SK-N-SH (cell line): ENCODE results near the gene CHST11. TPM values are rescaled to one million over a fixed set of nuclear protein-coding genes. Genes with fewer than 3 reads are reported as not detected.

Experiments used
- CTCF ChIA-PET: fragments of 300-600, 350-600 bp; formaldehyde crosslinking; extraction: SDS; loops from one replicate; lab custom pipeline; 2021; lab: Yijun Ruan, JAX
- POLR2A ChIA-PET: fragments of 350-600 bp; sonication (Branson Sonifier 250); formaldehyde crosslinking; extraction: SDS; loops from one replicate; lab custom pipeline; 2020; ENCODE audit warnings: antibody characterized with exemption, inconsistent platforms; lab: Yijun Ruan, JAX
- DNase-seq: peaks from one replicate; pipeline ENCODE4 v3.0.0; 2012
- H2AFZ ChIP-seq: fragments of 200-600 bp; sonication (generic); 2 replicates; pipeline ENCODE4 v1.8.1; 2016; ENCODE audit warnings: antibody characterized with exemption, mild to moderate bottlenecking, low read depth
- H3F3A ChIP-seq: fragments of 200-600 bp; sonication (generic); replicated peaks from 2 replicates; pipeline ENCODE3; 2016; ENCODE audit warnings: antibody characterized with exemption, mild to moderate bottlenecking; ENCODE audit not compliant: insufficient read depth
- H3K27ac ChIP-seq, 2 experiments: fragments of 200-500 bp in 1 of 2; fragments of 200-600 bp in 1 of 2; sonication (Bioruptor generic) in 1 of 2; sonication (generic), shearing (Covaris generic) in 1 of 2; 2 replicates each; pipeline versions ENCODE4 v1.5.1 to v1.6.1; 2014 to 2016; ENCODE audit warnings: low read depth in 2 of 2, inconsistent platforms in 1 of 2, low read length in 1 of 2, mild to moderate bottlenecking in 1 of 2, mixed read lengths in 1 of 2
- H3K27me3 ChIP-seq: fragments of 200-600 bp; sonication (generic), shearing (Covaris generic); 2 replicates; pipeline ENCODE4 v1.6.1; 2016; ENCODE audit warnings: mixed run types; ENCODE audit not compliant: insufficient read depth
- H3K36me3 ChIP-seq, 2 experiments: fragments of 200-500 bp in 1 of 2; fragments of 200-600 bp in 1 of 2; sonication (Bioruptor generic) in 1 of 2; sonication (generic) in 1 of 2; replicated peaks in 1 of 2; 2 replicates each; pipeline versions ENCODE3 to v1.5.1; 2014 to 2016; ENCODE audit warnings: low read length in 1 of 2, mild to moderate bottlenecking in 1 of 2; ENCODE audit not compliant: insufficient read depth in 2 of 2, control insufficient read depth in 1 of 2
- H3K4me1 ChIP-seq, 2 experiments: fragments of 200-500 bp in 1 of 2; fragments of 200-600 bp in 1 of 2; sonication (Bioruptor generic) in 1 of 2; sonication (generic), shearing (Covaris generic) in 1 of 2; 2 replicates each; pipeline versions ENCODE4 v1.5.1 to v1.6.1; 2014 to 2016; ENCODE audit warnings: low read depth in 1 of 2, low read length in 1 of 2, mixed run types in 1 of 2; ENCODE audit not compliant: insufficient read depth in 2 of 2, control insufficient read depth in 1 of 2
- H3K4me2 ChIP-seq: fragments of 200-600 bp; sonication (generic), shearing (Covaris generic); 2 replicates; pipeline ENCODE4 v1.6.1; 2017; ENCODE audit warnings: mixed run types
- H3K4me3 ChIP-seq, 2 experiments: fragments of 200-500 bp in 1 of 2; fragments of 200-600 bp in 1 of 2; sonication (Bioruptor generic) in 1 of 2; sonication (generic), shearing (Covaris generic) in 1 of 2; 2 replicates each; pipeline versions ENCODE4 v1.5.1 to v1.8.1; 2014 to 2016; ENCODE audit warnings: low read depth in 2 of 2, inconsistent platforms in 1 of 2, low read length in 1 of 2, mild to moderate bottlenecking in 1 of 2, mixed read lengths in 1 of 2, moderate library complexity in 1 of 2
- H3K79me2 ChIP-seq: fragments of 200-600 bp; sonication (generic); 2 replicates; pipeline ENCODE4 v1.8.1; 2017; ENCODE audit warnings: mild to moderate bottlenecking; ENCODE audit not compliant: insufficient read depth
- H3K9ac ChIP-seq: fragments of 200-600 bp; sonication (generic); 2 replicates; pipeline ENCODE4 v1.6.1; 2017; ENCODE audit warnings: mixed run types
- H3K9me2 ChIP-seq: fragments of 200-600 bp; sonication (generic); 2 replicates; pipeline ENCODE4 v1.6.1; 2017; ENCODE audit warnings: mixed run types
- H3K9me3 ChIP-seq: fragments of 200-600 bp; sonication (generic); 2 replicates; pipeline ENCODE4 v1.6.1; 2017; ENCODE audit warnings: mixed run types, mild to moderate bottlenecking, moderate library complexity
- H4K20me1 ChIP-seq: fragments of 200-600 bp; sonication (generic); 2 replicates; pipeline ENCODE4 v1.6.1; 2017; ENCODE audit warnings: mild to moderate bottlenecking, mixed run types; ENCODE audit not compliant: insufficient read depth
- CHD2 ChIP-seq: fragments of 150-350 bp; IDR thresholded peaks from 2 replicates; pipeline ENCODE4 v1.6.1; 2018; ENCODE audit warnings: low read length; ENCODE audit not compliant: partially characterized antibody
- EZH2phosphoT487 ChIP-seq: fragments of 200-600 bp; sonication (generic); IDR thresholded peaks from 2 replicates; pipeline ENCODE4 v1.6.1; 2017; ENCODE audit warnings: low read depth, mixed run types, mild to moderate bottlenecking, antibody characterized with exemption, moderate library complexity, borderline replicate concordance
- FOSL2 ChIP-seq: IDR thresholded peaks from 2 replicates; pipeline ENCODE4 v1.4.0; 2012; ENCODE audit warnings: low read depth, mild to moderate bottlenecking, moderate library complexity, borderline replicate concordance
- FOXJ3 ChIP-seq: sonication (generic); formaldehyde crosslinking; IDR thresholded peaks from 2 replicates; pipeline ENCODE4 v1.5.1; 2020; ENCODE audit warnings: mild to moderate bottlenecking, missing genetic modification reagents
- GABPA ChIP-seq: IDR thresholded peaks from 2 replicates; pipeline ENCODE4 v1.4.0; 2012; ENCODE audit warnings: low read depth, mild to moderate bottlenecking
- IRF3 ChIP-seq: fragments of 150-350 bp; IDR thresholded peaks from 2 replicates; pipeline ENCODE4 v1.6.1; 2016; ENCODE audit warnings: mild to moderate bottlenecking, low read depth, low read length
- JUND ChIP-seq: IDR thresholded peaks from 2 replicates; pipeline ENCODE4 v1.4.0; 2012
- MXI1 ChIP-seq: IDR thresholded peaks from 2 replicates; pipeline ENCODE4 v1.6.1; 2012; ENCODE audit warnings: mild to moderate bottlenecking, low read depth, low read length, improper control_type of control experiment
- NFIC ChIP-seq: IDR thresholded peaks from 2 replicates; pipeline ENCODE4 v1.4.0; 2012; ENCODE audit warnings: borderline replicate concordance
- RAD21 ChIP-seq: IDR thresholded peaks from 2 replicates; pipeline ENCODE4 v1.6.1; 2012; ENCODE audit warnings: mild to moderate bottlenecking, low read length
- RFX5 ChIP-seq: IDR thresholded peaks from 2 replicates; pipeline ENCODE4 v1.6.1; 2012; ENCODE audit warnings: mild to moderate bottlenecking, improper control_type of control experiment, low read length
- SIN3A ChIP-seq: IDR thresholded peaks from 2 replicates; pipeline ENCODE4 v1.6.1; 2012; ENCODE audit warnings: low read depth, mild to moderate bottlenecking, low read length, moderate library complexity, borderline replicate concordance
- SMC3 ChIP-seq: IDR thresholded peaks from 2 replicates; pipeline ENCODE4 v1.6.1; 2012; ENCODE audit warnings: low read depth, low read length, improper control_type of control experiment
- TAF1 ChIP-seq: IDR thresholded peaks from 2 replicates; pipeline ENCODE4 v1.6.1; 2012; ENCODE audit warnings: low read depth, mild to moderate bottlenecking, low read length, moderate library complexity, borderline replicate concordance
- TCF12 ChIP-seq: IDR thresholded peaks from 2 replicates; pipeline ENCODE4 v1.4.0; 2012
- TEAD4 ChIP-seq: IDR thresholded peaks from 2 replicates; pipeline ENCODE4 v1.4.0; 2012; ENCODE audit warnings: mild to moderate bottlenecking, borderline replicate concordance; ENCODE audit not compliant: insufficient read depth
- WGBS: methylation state at CpG from one replicate; pipeline ENCODE4 v1.1.6; 2017; ENCODE audit warnings: low lambda C conversion rate; 5-methylcytosine and 5-hydroxymethylcytosine counted together
- polyA plus RNA-seq, 3 experiments: library from polyadenylated mRNA; depleted of rRNA; stranded (reverse); fragments of >200 nt; gene quantifications; 2 replicates each; pipeline ENCODE4 v1.2.3, GENCODE V29; 2012
- TF ChIP-seq, protein P1 (sequence below): IDR thresholded peaks from 2 replicates; pipeline ENCODE4 v1.6.1; 2012; ENCODE audit warnings: mild to moderate bottlenecking, low read depth, low read length, moderate library complexity
- TF ChIP-seq, protein P2 (sequence below): IDR thresholded peaks from 2 replicates; pipeline ENCODE4; 2012

The CHST11 gene
- polyA plus RNA-seq, 1 of the 3 experiments (the other 2 are of a cell fraction): 18.6 TPM

DNA sequence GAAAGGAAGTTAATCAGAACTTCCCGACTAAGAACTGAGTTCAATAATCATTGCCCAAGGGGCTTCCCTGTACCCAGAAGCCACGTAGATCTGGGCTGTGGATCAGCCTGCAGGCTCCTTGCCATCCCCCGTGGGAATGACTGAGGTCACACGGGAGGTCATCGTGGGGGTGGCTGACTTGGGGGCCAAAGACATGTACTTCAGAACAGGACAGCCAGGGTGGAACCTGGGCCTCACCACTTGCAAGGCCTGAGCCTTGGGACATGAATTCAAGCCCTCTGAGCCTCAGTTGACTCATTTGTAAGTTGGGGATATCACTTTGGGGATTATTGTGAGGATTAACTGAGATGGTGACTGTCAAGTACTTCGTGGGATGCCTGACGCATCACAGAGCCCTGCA is 280.4 kb downstream of the CHST11 start:
- 78% methylated on average over 5 of the region's 7 CpGs for WGBS

DNA sequence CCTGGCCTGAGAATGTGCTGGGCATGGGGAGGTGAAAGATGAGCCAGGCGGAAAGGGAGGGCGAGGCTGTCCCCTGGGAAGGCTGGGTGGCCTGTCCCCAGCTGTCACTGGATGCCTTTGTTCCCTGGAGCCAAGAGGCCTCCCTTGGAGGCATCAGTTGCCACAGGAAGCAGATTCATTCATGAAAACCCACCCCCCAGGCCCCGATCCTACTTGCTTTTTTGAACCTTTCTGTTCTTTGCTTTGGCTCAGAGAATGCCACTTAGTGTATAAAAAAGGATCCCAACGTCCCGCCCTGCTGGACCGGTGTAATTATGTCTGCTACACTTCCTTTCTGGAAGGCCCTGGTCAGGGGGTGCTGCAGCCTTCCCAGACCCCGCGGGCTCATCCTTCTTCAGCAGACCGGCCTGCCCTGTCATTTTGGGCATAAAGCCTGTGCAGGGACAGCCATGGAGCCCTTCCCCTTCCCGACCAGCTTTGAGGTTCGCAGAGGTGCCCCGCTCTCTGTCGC is 281.1 kb downstream of the CHST11 start:
- Histone ChIP-seq H3K4me1 (peaks cover 0 to 59% of the 10 kb centered on the region in 2 experiments; a peak in 2 of 4 replicates), H3K9me3 (no peaks in the 10 kb centered on the region), H3K27me3 (no peaks in the 10 kb centered on the region), H3K4me3 (no peak overlapping the region), H3K9me2 (no peaks in the 10 kb centered on the region), H3K36me3 (no peaks in the 10 kb centered on the region), H2AFZ (no peak overlapping the region), H3K27ac (no peak overlapping the region; a peak in 1 of 4 replicates), H3F3A (no peaks in the 10 kb centered on the region), H3K79me2 (no peaks in the 10 kb centered on the region), H3K9ac (no peak overlapping the region), H3K4me2 (no peak overlapping the region), H4K20me1 (no peaks in the 10 kb centered on the region)
- no peak for DNase-seq
- WGBS: 93% methylated on average over 13 of the region's 13 CpGs
- POLR2A ChIA-PET: no interaction called here
- CTCF ChIA-PET: interaction anchor here (1.2 to 1.7 kb wide), 2 partner anchors 53 to 356 kb away, joined by 5 read pairs; no protein-coding TSS in a partner anchor
- TF ChIP-seq FOSL2 (no peak), TAF1 (no peak), FOXJ3 (no peak), SMC3 (no peak), IRF3 (no peak), RFX5 (no peak), TEAD4 (no peak), JUND (no peak), EZH2phosphoT487 (no peak)
- TF ChIP-seq, protein P1, sequence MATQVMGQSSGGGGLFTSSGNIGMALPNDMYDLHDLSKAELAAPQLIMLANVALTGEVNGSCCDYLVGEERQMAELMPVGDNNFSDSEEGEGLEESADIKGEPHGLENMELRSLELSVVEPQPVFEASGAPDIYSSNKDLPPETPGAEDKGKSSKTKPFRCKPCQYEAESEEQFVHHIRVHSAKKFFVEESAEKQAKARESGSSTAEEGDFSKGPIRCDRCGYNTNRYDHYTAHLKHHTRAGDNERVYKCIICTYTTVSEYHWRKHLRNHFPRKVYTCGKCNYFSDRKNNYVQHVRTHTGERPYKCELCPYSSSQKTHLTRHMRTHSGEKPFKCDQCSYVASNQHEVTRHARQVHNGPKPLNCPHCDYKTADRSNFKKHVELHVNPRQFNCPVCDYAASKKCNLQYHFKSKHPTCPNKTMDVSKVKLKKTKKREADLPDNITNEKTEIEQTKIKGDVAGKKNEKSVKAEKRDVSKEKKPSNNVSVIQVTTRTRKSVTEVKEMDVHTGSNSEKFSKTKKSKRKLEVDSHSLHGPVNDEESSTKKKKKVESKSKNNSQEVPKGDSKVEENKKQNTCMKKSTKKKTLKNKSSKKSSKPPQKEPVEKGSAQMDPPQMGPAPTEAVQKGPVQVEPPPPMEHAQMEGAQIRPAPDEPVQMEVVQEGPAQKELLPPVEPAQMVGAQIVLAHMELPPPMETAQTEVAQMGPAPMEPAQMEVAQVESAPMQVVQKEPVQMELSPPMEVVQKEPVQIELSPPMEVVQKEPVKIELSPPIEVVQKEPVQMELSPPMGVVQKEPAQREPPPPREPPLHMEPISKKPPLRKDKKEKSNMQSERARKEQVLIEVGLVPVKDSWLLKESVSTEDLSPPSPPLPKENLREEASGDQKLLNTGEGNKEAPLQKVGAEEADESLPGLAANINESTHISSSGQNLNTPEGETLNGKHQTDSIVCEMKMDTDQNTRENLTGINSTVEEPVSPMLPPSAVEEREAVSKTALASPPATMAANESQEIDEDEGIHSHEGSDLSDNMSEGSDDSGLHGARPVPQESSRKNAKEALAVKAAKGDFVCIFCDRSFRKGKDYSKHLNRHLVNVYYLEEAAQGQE: no peak

More for the DNA sequence above, 280.4 kb downstream of the CHST11 start:
- H3K9me3 ChIP-seq: no peaks in the 10 kb centered on the region
- H3F3A ChIP-seq: no peaks in the 10 kb centered on the region
- no peak overlapping the region for H3K4me2 ChIP-seq
- no peak for DNase-seq
- no peaks in the 10 kb centered on the region for H3K27me3 ChIP-seq
- H3K9me2 ChIP-seq: no peaks in the 10 kb centered on the region
- H4K20me1 ChIP-seq: no peaks in the 10 kb centered on the region
- no peak for TF ChIP-seq RFX5
- no peak for TF ChIP-seq CHD2
- no peak for TF ChIP-seq RAD21
- TF ChIP-seq NFIC: no peak
- TF ChIP-seq SIN3A: no peak
- TF ChIP-seq, protein P2, sequence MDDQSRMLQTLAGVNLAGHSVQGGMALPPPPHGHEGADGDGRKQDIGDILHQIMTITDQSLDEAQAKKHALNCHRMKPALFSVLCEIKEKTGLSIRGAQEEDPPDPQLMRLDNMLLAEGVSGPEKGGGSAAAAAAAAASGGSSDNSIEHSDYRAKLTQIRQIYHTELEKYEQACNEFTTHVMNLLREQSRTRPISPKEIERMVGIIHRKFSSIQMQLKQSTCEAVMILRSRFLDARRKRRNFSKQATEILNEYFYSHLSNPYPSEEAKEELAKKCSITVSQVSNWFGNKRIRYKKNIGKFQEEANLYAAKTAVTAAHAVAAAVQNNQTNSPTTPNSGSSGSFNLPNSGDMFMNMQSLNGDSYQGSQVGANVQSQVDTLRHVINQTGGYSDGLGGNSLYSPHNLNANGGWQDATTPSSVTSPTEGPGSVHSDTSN: no peak
- TF ChIP-seq GABPA: no peak
- no peak for TF ChIP-seq JUND
- TF ChIP-seq MXI1: no peak
- TF ChIP-seq, protein P1: no peak
- no peak for TF ChIP-seq TCF12
- H2AFZ ChIP-seq: no peak overlapping the region
- no peaks in the 10 kb centered on the region for H3K36me3 ChIP-seq
- H3K9ac ChIP-seq: no peak overlapping the region
- ChIA-PET CTCF (no interaction called here), POLR2A (no interaction called here)
- no peak overlapping the region for H3K27ac ChIP-seq
- peaks cover 0 to 54% of the 10 kb centered on the region in 2 experiments; a peak in 2 of 4 replicates for H3K4me1 ChIP-seq
- H3K4me3 ChIP-seq: no peak overlapping the region
- no peaks in the 10 kb centered on the region for H3K79me2 ChIP-seq
